ENCODE data around the gene SLC2A13. TPM values are rescaled to one million over a fixed set of nuclear protein-coding genes. Genes with fewer than 3 reads are reported as not detected.
"Not testable (repeated sequence)": the region's sequence is repeated elsewhere in the genome, so short reads cannot be mapped to it uniquely, and the experiment has no call there.

The SLC2A13 gene
- polyA plus RNA-seq, 1 donor (not counting 4 experiments of a cell fraction or from before 2014, with no cell fraction given) = 1.1 TPM

GRCh38 chr12:39813776-39814175 lies 292.1 kb downstream of the SLC2A13 start:
- Histone ChIP-seq H2AFZ (ENCODE audit: control insufficient read depth, low read length) (no peak overlapping the region), H3K79me2 (ENCODE audit: control insufficient read depth, insufficient read depth, low read length) (no peaks in the 10 kb centered on the region), H3K9me3 (ENCODE audit: control insufficient read depth, low read depth, low read length) (no peaks in the 10 kb centered on the region), H3K36me3 (ENCODE audit: control insufficient read depth in 2 of 2, extremely low read depth in 1 of 2, insufficient read depth in 2 of 2, low read length in 2 of 2) (no peaks in the 10 kb centered on the region), H4K20me1 (ENCODE audit: control insufficient read depth, extremely low read depth, insufficient read depth, low read length) (no peaks in the 10 kb centered on the region), H3K27me3 (ENCODE audit: control insufficient read depth, extremely low read depth, insufficient read depth, low read length) (no peaks in the 10 kb centered on the region), H3K4me3 (ENCODE audit: control insufficient read depth in 2 of 3, extremely low read depth in 1 of 3, insufficient read depth in 2 of 3, low read depth in 1 of 3, low read length in 3 of 3) (no peak overlapping the region), H3K4me2 (ENCODE audit: control insufficient read depth, extremely low read depth, insufficient read depth, low read depth, low read length) (no peak overlapping the region), H3K4me1 (ENCODE audit: control insufficient read depth, extremely low read depth, insufficient read depth, low read length) (no peaks in the 10 kb centered on the region), H3K9me1 (ENCODE audit: control insufficient read depth, extremely low read depth, insufficient read depth, low read length) (no peaks in the 10 kb centered on the region), H3K9ac (ENCODE audit: control insufficient read depth, extremely low read depth, insufficient read depth, low read length) (no peak overlapping the region), H3K27ac (ENCODE audit: control insufficient read depth, insufficient read depth, low read length) (no peak overlapping the region)
- FAIRE-seq = no peak
- TF ChIP-seq EZH2 (IDR thresholded peaks at IDR 0.05; ENCODE audit: low read length) = no peak
- TF ChIP-seq CTCF (optimal IDR thresholded peaks at IDR 0.05 in 1 of 3, IDR thresholded peaks at IDR 0.05 in 1 of 3, conservative IDR thresholded peaks at IDR 0.05 in 1 of 3; ENCODE audit: extremely low read depth in 1 of 3, insufficient read depth in 2 of 3, low read length in 3 of 3) = no peak
- dilution Hi-C loops (cut with MboI; ENCODE audit: extremely low pct_ligation_motif_present, low sequenced_read_pairs) = no loop called here
- no peak for DNase-seq (ENCODE audit: low read depth, low spot score)

- H3K4me2 ChIP-seq (ENCODE audit: control insufficient read depth, extremely low read depth, insufficient read depth, low read depth, low read length); H3K4me1 ChIP-seq (ENCODE audit: control insufficient read depth, extremely low read depth, insufficient read depth, low read length); H3K79me2 ChIP-seq (ENCODE audit: control insufficient read depth, insufficient read depth, low read length); H3K36me3 ChIP-seq (ENCODE audit: control insufficient read depth in 2 of 2, extremely low read depth in 1 of 2, insufficient read depth in 2 of 2, low read length in 2 of 2); DNase-seq (ENCODE audit: low read depth, low spot score); H4K20me1 ChIP-seq (ENCODE audit: control insufficient read depth, extremely low read depth, insufficient read depth, low read length); FAIRE-seq; H3K9ac ChIP-seq (ENCODE audit: control insufficient read depth, extremely low read depth, insufficient read depth, low read length); H3K4me3 ChIP-seq (ENCODE audit: control insufficient read depth in 2 of 3, extremely low read depth in 1 of 3, insufficient read depth in 2 of 3, low read depth in 1 of 3, low read length in 3 of 3); H3K27ac ChIP-seq (ENCODE audit: control insufficient read depth, insufficient read depth, low read length); H2AFZ ChIP-seq (ENCODE audit: control insufficient read depth, low read length); H3K9me3 ChIP-seq (ENCODE audit: control insufficient read depth, low read depth, low read length); H3K27me3 ChIP-seq (ENCODE audit: control insufficient read depth, extremely low read depth, insufficient read depth, low read length); H3K9me1 ChIP-seq (ENCODE audit: control insufficient read depth, extremely low read depth, insufficient read depth, low read length); dilution Hi-C loops (cut with MboI; ENCODE audit: extremely low pct_ligation_motif_present, low sequenced_read_pairs): not testable (repeated sequence)
Measured at GRCh38 chr12:39812456-39812855, 293.4 kb downstream of the SLC2A13 start.

- Histone ChIP-seq H3K27me3 (ENCODE audit: control insufficient read depth, extremely low read depth, insufficient read depth, low read length) (no peaks in the 10 kb centered on the region), H3K36me3 (ENCODE audit: control insufficient read depth in 2 of 2, extremely low read depth in 1 of 2, insufficient read depth in 2 of 2, low read length in 2 of 2) (no peaks in the 10 kb centered on the region), H2AFZ (ENCODE audit: control insufficient read depth, low read length) (no peak overlapping the region), H4K20me1 (ENCODE audit: control insufficient read depth, extremely low read depth, insufficient read depth, low read length) (no peaks in the 10 kb centered on the region), H3K9me1 (ENCODE audit: control insufficient read depth, extremely low read depth, insufficient read depth, low read length) (no peaks in the 10 kb centered on the region), H3K9ac (ENCODE audit: control insufficient read depth, extremely low read depth, insufficient read depth, low read length) (no peak overlapping the region), H3K4me2 (ENCODE audit: control insufficient read depth, extremely low read depth, insufficient read depth, low read depth, low read length) (no peak overlapping the region), H3K4me1 (ENCODE audit: control insufficient read depth, extremely low read depth, insufficient read depth, low read length) (no peaks in the 10 kb centered on the region), H3K27ac (ENCODE audit: control insufficient read depth, insufficient read depth, low read length) (no peak overlapping the region), H3K4me3 (ENCODE audit: control insufficient read depth in 2 of 3, extremely low read depth in 1 of 3, insufficient read depth in 2 of 3, low read depth in 1 of 3, low read length in 3 of 3) (no peak overlapping the region), H3K79me2 (ENCODE audit: control insufficient read depth, insufficient read depth, low read length) (no peaks in the 10 kb centered on the region), H3K9me3 (ENCODE audit: control insufficient read depth, low read depth, low read length) (no peaks in the 10 kb centered on the region)
- FAIRE-seq (no peak), DNase-seq (ENCODE audit: low read depth, low spot score) (no peak)
- dilution Hi-C loops (cut with MboI; ENCODE audit: extremely low pct_ligation_motif_present, low sequenced_read_pairs) = no loop called here
- TF ChIP-seq CTCF (optimal IDR thresholded peaks at IDR 0.05 in 1 of 3, IDR thresholded peaks at IDR 0.05 in 1 of 3, conservative IDR thresholded peaks at IDR 0.05 in 1 of 3; ENCODE audit: extremely low read depth in 1 of 3, insufficient read depth in 2 of 3, low read length in 3 of 3) = peak in 2 of 3 experiments; percentile 25 to 35
- TF ChIP-seq EZH2 (IDR thresholded peaks at IDR 0.05; ENCODE audit: low read length) = no peak
Measured at GRCh38 chr12:39807043-39807442, 298.8 kb downstream of the SLC2A13 start.

Data from keratinocyte (primary cell).